GM23338 (cell line): ENCODE data around the gene DCLK1. TPM values are rescaled to one million over a fixed set of nuclear protein-coding genes. Genes with fewer than 3 reads are reported as not detected.
A peak's percentile ranks its signal among the peaks of the same experiment; 100 is the strongest.

ENCODE experiments used
- ATAC-seq: fragments of 200-7000 bp; cut with Tn5 transposase; 3 replicates; pipeline ENCODE4 v1.9.1; 2020
- DNase-seq: peaks from one replicate; pipeline ENCODE4 v3.0.0-alpha.2; 2015; ENCODE audit warnings: low spot score
- H2AFZ ChIP-seq: fragments of 200-600 bp; sonication (generic); 2 replicates; pipeline ENCODE4 v1.8.0; 2016; ENCODE audit warnings: antibody characterized with exemption, mild to moderate bottlenecking, moderate library complexity
- H3F3A ChIP-seq: fragments of 200-600 bp; sonication (generic); replicated peaks from 2 replicates; pipeline ENCODE4 v1.8.0; 2017; ENCODE audit warnings: antibody characterized with exemption, mixed run types, low read depth
- H3K27ac ChIP-seq: fragments of 200-600 bp; sonication (generic); 2 replicates; pipeline ENCODE4 v1.6.1; 2016; ENCODE audit warnings: low read depth
- H3K27me3 ChIP-seq: fragments of 200-600 bp; sonication (generic); 2 replicates; pipeline ENCODE4 v1.8.0; 2016; ENCODE audit warnings: mild to moderate bottlenecking, mixed run types, moderate library complexity; ENCODE audit not compliant: insufficient read depth
- H3K36me3 ChIP-seq: fragments of 200-600 bp; sonication (generic); 2 replicates; pipeline ENCODE4 v1.8.0; 2016; ENCODE audit warnings: mild to moderate bottlenecking; ENCODE audit not compliant: insufficient read depth
- H3K4me1 ChIP-seq: fragments of 200-600 bp; sonication (generic); 2 replicates; pipeline ENCODE4 v1.8.0; 2016; ENCODE audit warnings: mild to moderate bottlenecking, moderate library complexity; ENCODE audit not compliant: insufficient read depth
- H3K4me2 ChIP-seq: fragments of 200-600 bp; sonication (generic); 2 replicates; pipeline ENCODE4 v1.7.1; 2017; ENCODE audit warnings: mixed run types
- H3K4me3 ChIP-seq: fragments of 200-600 bp; sonication (generic); 2 replicates; pipeline ENCODE4 v1.6.1; 2016; ENCODE audit warnings: mixed run types
- H3K79me2 ChIP-seq: fragments of 200-600 bp; sonication (generic); replicated peaks from 2 replicates; pipeline ENCODE4 v1.8.0; 2017; ENCODE audit warnings: mild to moderate bottlenecking; ENCODE audit not compliant: insufficient read depth
- H3K9me2 ChIP-seq: fragments of 200-600 bp; sonication (generic); 2 replicates; pipeline ENCODE4 v1.8.0; 2017; ENCODE audit not compliant: insufficient read depth
- H4K20me1 ChIP-seq: fragments of 200-600 bp; sonication (generic); replicated peaks from 2 replicates; pipeline ENCODE4 v1.8.0; 2017; ENCODE audit warnings: mild to moderate bottlenecking; ENCODE audit not compliant: insufficient read depth
- H3K27ac Mint-ChIP-seq: 2 replicates; pipeline ENCODE4 v1.8.0; 2020; ENCODE audit warnings: inconsistent platforms, mild to moderate bottlenecking, moderate library complexity, mixed read lengths
- H3K27me3 Mint-ChIP-seq: 3 replicates; pipeline ENCODE4 v1.8.0; 2022; ENCODE audit warnings: low read depth, mild to moderate bottlenecking, moderate library complexity, mixed read lengths, inconsistent platforms; ENCODE audit not compliant: insufficient read depth, poor library complexity
- H3K36me3 Mint-ChIP-seq: 3 replicates; pipeline ENCODE4 v1.8.0; 2021; ENCODE audit warnings: low read depth, mild to moderate bottlenecking, inconsistent platforms, moderate library complexity, mixed read lengths
- H3K4me1 Mint-ChIP-seq: 3 replicates; pipeline ENCODE4 v1.8.0; 2020; ENCODE audit warnings: mild to moderate bottlenecking, inconsistent platforms, mixed read lengths
- H3K4me3 Mint-ChIP-seq: 3 replicates; pipeline ENCODE4 v1.8.0; 2021; ENCODE audit warnings: moderate library complexity, mild to moderate bottlenecking, inconsistent platforms, mixed read lengths
- H3K9me3 Mint-ChIP-seq: 3 replicates; pipeline ENCODE4 v1.8.0; 2020; ENCODE audit warnings: moderate library complexity, mild to moderate bottlenecking, inconsistent platforms, mixed read lengths
- CTCF ChIP-seq, 2 experiments: fragments of 200-600 bp in 1 of 2; sonication (generic) in 1 of 2; conservative IDR thresholded peaks; 2 replicates each; pipeline versions ENCODE4 v1.5.1 to v1.6.1; 2016 to 2017; ENCODE audit warnings: antibody characterized with exemption in 2 of 2, low read depth in 2 of 2, mild to moderate bottlenecking in 2 of 2, moderate library complexity in 1 of 2
- NANOG ChIP-seq: IDR thresholded peaks from 2 replicates; pipeline ENCODE4 v1.6.1; 2016; ENCODE audit warnings: antibody characterized with exemption, borderline replicate concordance
- POLR2AphosphoS5 ChIP-seq: IDR thresholded peaks from 2 replicates; pipeline ENCODE4 v1.6.1; 2016; ENCODE audit warnings: antibody characterized with exemption, low read depth
- REST ChIP-seq: IDR thresholded peaks from one replicate; pipeline ENCODE4 v1.6.1; 2018; ENCODE audit warnings: antibody characterized with exemption; ENCODE audit not compliant: unreplicated experiment
- ZNF114 ChIP-seq: fragments of 250-450 bp; sonication (Bioruptor Pico); IDR thresholded peaks from 2 replicates; pipeline ENCODE4 v1.5.0; 2020; ENCODE audit warnings: mild to moderate bottlenecking, moderate library complexity
- ZNF331 ChIP-seq: fragments of 250-450 bp; sonication (Bioruptor Pico); IDR thresholded peaks from 2 replicates; pipeline ENCODE4 v1.5.0; 2020; ENCODE audit warnings: low read depth, mild to moderate bottlenecking, moderate library complexity
- polyA plus RNA-seq: library from polyadenylated mRNA; unstranded; fragments of >200 nt; fragmentation: Nextera tagmentation; extraction: Ambion mirVana; gene quantifications from 2 replicates; pipeline ENCODE4 v1.2.1, GENCODE V29; 2016
- total RNA-seq: library from RNA; depleted of rRNA; stranded (reverse); fragments of >200 nt; shearing (Covaris generic); gene quantifications from 2 replicates; pipeline ENCODE4 v1.2.3, GENCODE V29; 2014

DCLK1 gene
- total and polyA plus RNA-seq, 2 experiments from 2014 or later = 13.1 to 57.7 TPM

- H3K27me3 ChIP-seq = no peaks in the 10 kb centered on the region
- H3K9me3 Mint-ChIP-seq = no peaks in the 10 kb centered on the region
These were observed 40.6 kb downstream of the DCLK1 start for GRCh38 chr13:36090592-36090991.

GRCh38 chr13:36089130-36089647 lies 42.0 kb downstream of the DCLK1 start:
- Histone ChIP-seq H3K27me3 (no peaks in the 10 kb centered on the region), H3K36me3 (no peaks in the 10 kb centered on the region), H3K4me1 (peaks cover 16% of the 10 kb centered on the region), H3K4me2 (no peak overlapping the region), H3K27ac (peak overlapping the region; percentile 10; the same call in 1 of the 2 replicates), H3K4me3 (no peak overlapping the region), H2AFZ (no peak overlapping the region), H3K9me2 (no peaks in the 10 kb centered on the region), H3F3A (no peaks in the 10 kb centered on the region), H3K79me2 (no peaks in the 10 kb centered on the region), H4K20me1 (no peaks in the 10 kb centered on the region)
- Mint-ChIP-seq H3K9me3 (no peaks in the 10 kb centered on the region), H3K4me1 (peaks cover 5% of the 10 kb centered on the region), H3K27me3 (peaks cover 2% of the 10 kb centered on the region), H3K27ac (no peak overlapping the region), H3K4me3 (no peak overlapping the region), H3K36me3 (no peaks in the 10 kb centered on the region; the same call in 2 of the 3 replicates)
- ATAC-seq (no peak), DNase-seq (no peak)
- TF ChIP-seq ZNF114 (CRISPR knock-in tag) (no peak), NANOG (no peak), ZNF331 (CRISPR knock-in tag) (no peak), CTCF (conservative IDR thresholded peaks at IDR 0.05; ENCODE audit: low read depth in 2 of 2) (no peak), REST (no peak)

More at GRCh38 chr13:36090592-36090991, 40.6 kb downstream of the DCLK1 start:
- Mint-ChIP-seq H3K4me1 (peaks cover 5% of the 10 kb centered on the region), H3K4me3 (no peak overlapping the region), H3K36me3 (no peaks in the 10 kb centered on the region; the same call in 2 of the 3 replicates), H3K27me3 (peaks cover under 1% of the 10 kb centered on the region), H3K27ac (no peak overlapping the region)
- Histone ChIP-seq H3K36me3 (no peaks in the 10 kb centered on the region), H3K27ac (no peak overlapping the region), H4K20me1 (no peaks in the 10 kb centered on the region), H2AFZ (no peak overlapping the region), H3K4me1 (peaks cover 14% of the 10 kb centered on the region), H3F3A (no peaks in the 10 kb centered on the region), H3K4me2 (no peak overlapping the region), H3K9me2 (no peaks in the 10 kb centered on the region), H3K79me2 (no peaks in the 10 kb centered on the region), H3K4me3 (no peak overlapping the region)
- ATAC-seq = no peak
- no peak for DNase-seq
- TF ChIP-seq NANOG (no peak), POLR2AphosphoS5 (no peak), REST (no peak), ZNF331 (CRISPR knock-in tag) (no peak)
